ENCODE measurements around the gene ELSPBP1.

GRCh38 chr19:48006762-48007161, 12.3 kb downstream of the ELSPBP1 start:
- TF ChIP-seq POLR2A (IDR thresholded peaks at IDR 0.05) (no peak), POLR2AphosphoS5 (IDR thresholded peaks at IDR 0.05) (no peak)
- TF ChIP-seq, protein P1, sequence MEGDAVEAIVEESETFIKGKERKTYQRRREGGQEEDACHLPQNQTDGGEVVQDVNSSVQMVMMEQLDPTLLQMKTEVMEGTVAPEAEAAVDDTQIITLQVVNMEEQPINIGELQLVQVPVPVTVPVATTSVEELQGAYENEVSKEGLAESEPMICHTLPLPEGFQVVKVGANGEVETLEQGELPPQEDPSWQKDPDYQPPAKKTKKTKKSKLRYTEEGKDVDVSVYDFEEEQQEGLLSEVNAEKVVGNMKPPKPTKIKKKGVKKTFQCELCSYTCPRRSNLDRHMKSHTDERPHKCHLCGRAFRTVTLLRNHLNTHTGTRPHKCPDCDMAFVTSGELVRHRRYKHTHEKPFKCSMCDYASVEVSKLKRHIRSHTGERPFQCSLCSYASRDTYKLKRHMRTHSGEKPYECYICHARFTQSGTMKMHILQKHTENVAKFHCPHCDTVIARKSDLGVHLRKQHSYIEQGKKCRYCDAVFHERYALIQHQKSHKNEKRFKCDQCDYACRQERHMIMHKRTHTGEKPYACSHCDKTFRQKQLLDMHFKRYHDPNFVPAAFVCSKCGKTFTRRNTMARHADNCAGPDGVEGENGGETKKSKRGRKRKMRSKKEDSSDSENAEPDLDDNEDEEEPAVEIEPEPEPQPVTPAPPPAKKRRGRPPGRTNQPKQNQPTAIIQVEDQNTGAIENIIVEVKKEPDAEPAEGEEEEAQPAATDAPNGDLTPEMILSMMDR (IDR thresholded peaks at IDR 0.05) = no peak
